CD1c-positive myeloid dendritic cell (primary cell): Measurements from ENCODE around the gene ILK.

Experiments used
- DNase-seq: peaks from one replicate; pipeline ENCODE4 v3.0.0-alpha.2; 2016; ENCODE audit errors: extremely low spot score

ILK gene

GRCh38 chr11:6606471-6607189 is 3.1 kb downstream of the ILK start:
- DNase-seq, result peak; percentile 54

- no peak for DNase-seq
Measured at GRCh38 chr11:6607190-6607795, 3.7 kb downstream of the ILK start.

GRCh38 chr11:6608011-6608410 is 4.4 kb downstream of the ILK start:
- DNase-seq, result no peak

GRCh38 chr11:6608726-6609501 is 5.3 kb downstream of the ILK start:
- DNase-seq, result no peak

- no peak for DNase-seq
Measured at GRCh38 chr11:6609502-6610015, 6.0 kb downstream of the ILK start.

DNA sequence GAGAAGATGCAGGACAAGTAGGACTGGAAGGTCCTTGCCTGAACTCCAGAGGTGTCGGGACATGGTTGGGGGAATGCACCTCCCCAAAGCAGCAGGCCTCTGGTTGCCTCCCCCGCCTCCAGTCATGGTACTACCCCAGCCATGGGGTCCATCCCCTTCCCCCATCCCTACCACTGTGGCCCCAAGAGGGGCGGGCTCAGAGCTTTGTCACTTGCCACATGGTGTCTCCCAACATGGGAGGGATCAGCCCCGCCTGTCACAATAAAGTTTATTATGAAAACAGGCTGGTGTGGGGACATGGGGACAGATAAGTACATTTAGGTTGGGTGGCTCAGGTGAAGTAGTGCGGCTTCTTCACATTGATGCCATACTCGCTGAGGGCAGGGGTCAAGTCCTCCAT is 7.0 kb downstream of the ILK start:
- DNase-seq, result no peak

DNA sequence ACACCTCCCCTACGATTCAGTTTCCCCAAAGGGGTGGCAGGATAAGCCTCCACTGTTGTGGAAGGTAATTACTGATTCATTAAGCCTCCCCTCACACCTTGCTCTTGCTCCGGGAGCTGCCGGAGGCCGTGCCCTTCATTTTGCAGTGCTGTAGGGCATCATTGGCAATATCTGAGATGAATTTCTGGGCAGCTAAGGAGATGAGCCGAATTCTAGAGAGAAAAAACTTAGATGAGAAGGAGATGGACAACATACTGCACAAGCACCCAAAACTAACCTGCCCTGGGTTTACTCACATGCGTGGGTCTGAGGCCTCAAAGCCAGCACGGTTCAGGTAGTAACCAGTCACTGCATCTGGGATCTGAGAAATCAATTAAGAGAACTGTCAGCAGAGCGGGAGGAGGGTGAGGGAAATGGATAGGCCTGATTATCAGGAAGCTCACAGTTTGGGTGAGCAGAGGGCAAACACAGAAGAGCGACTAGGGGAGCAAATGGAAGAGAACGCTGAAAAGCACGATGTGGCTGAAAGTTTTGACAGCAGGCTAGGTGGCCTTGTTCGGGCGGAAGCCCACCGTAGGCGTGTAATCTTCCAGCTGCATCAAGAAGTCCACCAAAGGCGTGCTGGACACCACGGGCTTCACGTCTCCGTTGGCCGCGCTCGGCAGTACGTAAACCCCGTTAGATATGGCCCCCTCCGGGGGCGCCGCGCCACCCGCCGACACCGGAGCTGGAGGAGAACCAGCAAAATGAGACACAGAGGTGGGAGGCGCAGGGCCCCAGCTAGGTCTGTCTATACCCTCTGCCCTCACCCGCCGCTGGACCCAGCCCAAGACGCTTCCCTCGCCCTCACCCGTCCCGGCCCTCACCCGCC is 7.8 kb downstream of the ILK start:
- DNase-seq, result peak; percentile 24

DNA sequence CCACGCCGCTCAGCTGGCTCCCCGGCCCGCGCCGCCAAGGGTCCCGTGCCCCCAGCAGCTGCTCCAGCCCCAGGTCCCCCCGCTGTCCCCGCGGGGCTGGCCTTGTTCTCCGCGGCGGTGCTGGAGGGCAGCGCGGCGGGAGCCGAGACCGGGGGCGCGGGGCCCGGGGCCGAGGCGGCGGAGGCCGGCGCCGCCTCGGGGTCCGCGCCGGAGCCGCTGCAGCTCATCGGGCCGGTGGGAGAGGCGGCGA is 8.3 kb downstream of the ILK start:
- DNase-seq, result no peak

DNA sequence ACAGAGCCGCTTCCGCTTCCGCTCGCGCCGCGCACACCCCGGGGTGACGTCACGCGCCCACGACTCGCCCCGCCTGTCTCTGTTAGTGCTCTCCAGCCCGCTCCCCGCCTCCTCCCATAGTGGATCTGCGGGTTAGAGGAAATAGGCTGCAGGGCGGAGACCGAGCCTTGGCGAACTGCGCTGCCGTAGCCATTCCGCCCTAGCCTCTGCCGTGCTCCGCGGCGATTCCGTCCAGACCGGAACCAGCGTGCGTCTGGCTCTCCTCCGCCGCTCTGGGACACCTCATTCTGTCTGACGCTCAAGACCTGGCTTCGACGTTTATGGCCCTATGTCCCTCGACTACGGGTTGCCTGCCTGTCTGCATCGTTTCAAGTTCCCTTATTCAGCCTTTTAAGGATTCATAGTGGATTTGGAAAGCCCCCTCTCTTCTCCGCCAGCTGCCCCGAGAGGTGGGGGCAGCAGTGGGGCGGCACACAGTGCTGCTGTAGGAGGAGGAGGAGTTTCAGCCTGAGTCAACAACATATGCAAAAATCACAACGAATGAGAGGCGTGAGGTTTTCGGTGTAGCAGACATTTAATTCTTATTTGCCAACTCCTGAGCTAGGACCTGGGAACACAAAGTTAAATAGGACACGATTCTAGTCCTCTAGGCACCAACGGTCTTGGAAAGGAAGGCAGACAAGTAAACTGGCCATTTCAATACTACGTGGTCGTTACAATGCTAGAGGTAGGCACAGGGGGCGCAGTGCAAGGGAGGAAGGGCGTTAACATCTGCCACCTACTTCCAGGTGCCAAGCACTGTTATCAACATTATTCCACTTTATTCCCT is 8.9 kb downstream of the ILK start, which contains the start of gene TAF10:
TAF10 (minus strand) TSS at position 4 of the 829 bp plus-strand sequence. CDS start 27 bp downstream, outside the sequence.
- DNase-seq, result peak; percentile 98

GRCh38 chr11:6613496-6613895 is 9.9 kb downstream of the ILK start:
- no peak for DNase-seq

- DNase-seq, result no peak
Measured at GRCh38 chr11:6614446-6614845, 10.9 kb downstream of the ILK start.

GRCh38 chr11:6615046-6615445 is 11.5 kb downstream of the ILK start:
- DNase-seq, result no peak

DNA sequence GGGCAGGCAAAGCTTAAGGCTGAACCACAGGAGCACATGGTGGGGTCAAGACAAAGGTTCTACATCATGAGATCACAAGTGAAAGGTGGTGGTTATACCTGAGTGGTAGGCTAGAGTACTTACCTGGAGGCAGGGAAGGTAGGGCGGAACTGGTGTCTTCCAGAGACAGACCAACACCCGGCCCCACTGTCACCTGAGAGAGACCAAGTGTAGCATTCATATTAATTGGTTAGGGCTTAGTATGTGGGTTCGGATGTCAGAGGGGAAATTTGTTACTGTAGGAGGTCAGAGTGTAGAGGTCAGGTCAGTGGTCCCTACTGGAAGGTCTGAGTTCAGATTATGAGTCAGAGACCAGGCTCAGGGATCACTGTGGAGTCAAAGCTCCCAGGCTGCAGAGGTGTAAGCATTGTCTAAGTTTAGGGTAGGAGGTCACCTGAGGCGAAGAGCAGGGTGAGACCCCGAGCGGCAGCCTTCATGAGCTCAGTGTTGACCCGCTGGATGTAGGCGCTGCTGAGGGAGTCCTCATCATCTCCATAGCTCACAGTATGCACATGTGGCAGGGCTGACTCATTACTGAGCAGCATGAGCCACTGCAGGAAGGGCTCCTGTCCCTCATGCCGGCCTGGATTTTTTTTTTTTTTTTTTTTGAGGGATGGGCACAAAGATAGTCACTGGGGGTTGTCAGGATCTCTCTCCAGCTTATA is 12.5 kb downstream of the ILK start:
- no peak for DNase-seq

- no peak for DNase-seq
Measured at GRCh38 chr11:6616596-6617250, 13.1 kb downstream of the ILK start.

DNA sequence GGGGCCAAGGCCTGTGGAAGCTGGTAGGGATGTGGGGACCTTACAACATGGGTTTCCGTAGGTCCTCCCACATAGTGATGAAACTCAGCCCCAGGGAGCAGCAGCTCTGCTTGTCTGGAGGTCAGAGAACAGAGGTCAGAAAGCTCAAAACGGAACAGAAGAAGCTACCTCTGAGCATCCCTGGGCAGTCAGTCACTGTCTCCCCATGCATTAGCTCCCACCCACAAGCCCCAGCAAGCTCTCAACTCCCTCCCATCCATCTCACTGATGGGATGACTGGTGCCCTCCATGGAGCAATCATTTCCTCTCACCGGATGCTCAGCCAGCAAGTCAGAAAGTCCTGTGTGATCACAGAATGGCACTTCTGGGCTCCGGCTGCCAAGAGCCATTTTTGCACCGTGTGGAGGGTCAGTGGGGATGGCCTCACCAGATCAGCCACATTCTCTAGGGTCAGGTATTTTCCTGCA is 13.8 kb downstream of the ILK start:
- peak; percentile 35 for DNase-seq

DNA sequence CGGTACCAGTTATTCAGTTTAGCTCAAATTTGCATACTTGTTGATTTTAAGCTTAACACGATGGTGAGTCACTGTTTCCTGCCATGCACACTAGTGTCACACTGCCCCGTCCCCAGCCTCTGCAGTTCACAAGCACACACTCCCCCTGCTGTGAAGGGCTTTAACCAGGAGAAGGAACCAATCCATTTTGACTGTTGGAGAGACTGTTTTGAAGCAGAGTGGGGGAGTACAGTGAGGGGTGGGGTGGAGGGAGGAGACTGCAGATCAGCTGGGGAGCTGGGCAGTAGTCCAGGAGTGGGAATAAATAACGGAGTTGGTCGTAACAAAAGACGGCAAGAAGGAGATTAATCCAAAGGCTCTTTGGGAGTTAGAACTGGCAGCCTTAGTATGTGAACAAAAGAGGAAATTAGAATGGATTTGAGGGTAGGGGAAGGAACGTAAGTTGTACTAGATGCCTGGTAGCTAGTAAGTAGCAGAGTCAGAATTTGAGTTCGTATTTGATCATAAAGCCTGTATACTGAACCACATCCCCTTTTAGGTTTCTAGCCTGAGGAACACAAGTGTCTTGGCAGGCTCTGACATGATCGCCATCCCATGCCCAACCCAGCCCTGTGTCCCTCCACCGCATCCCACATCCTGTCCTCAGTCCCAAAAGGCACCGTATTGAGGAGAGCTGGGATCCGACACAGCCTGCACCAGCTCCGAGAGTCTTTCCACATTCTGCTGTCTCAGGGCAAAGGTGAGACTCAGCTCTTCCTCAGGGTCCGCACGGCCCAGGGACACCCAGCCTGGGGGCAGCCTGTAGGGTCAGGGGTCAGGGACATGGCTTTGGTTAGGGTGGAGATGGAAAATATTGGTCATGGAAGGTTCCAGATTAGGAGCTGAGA is 14.8 kb downstream of the ILK start:
- peak; percentile 83 for DNase-seq

- peak; percentile 96 for DNase-seq
Measured at GRCh38 chr11:6619004-6619745, 15.6 kb downstream of the ILK start, which contains the start of gene TPP1. TSS of gene TPP1 (minus strand) at chr11:6619422. CDS start at chr11:6619400, 22 bp downstream.

DNA sequence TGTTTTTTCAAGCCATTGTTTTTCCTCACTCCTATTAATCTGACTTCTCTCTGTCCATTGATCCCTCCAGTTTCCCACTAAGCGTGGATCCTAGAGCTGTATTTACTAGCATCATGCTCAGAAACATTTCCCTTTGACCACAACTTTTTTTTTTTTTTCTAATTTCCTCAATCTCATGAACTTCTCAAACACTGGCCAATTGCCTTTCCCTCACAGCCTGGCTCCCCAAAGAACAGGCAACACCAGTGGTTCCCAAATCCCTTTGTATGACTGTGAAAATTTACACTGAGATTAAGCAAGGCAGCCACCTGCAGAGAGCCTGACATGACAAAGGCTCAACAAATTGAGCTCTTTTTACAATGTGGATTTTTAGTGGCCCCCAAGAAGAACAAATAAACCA is 17.1 kb downstream of the ILK start:
- peak; percentile 63 for DNase-seq
